IPS DF 4.7 (cell line): ENCODE results near the gene FARP1.

Experiments used
- DNase-seq: peaks from one replicate; pipeline ENCODE4 v3.0.0-alpha.2; 2013; ENCODE audit warnings: low spot score; ENCODE audit errors: extremely low read depth

Gene FARP1

GRCh38 chr13:98309569-98310335 is 166.9 kb downstream of the FARP1 start:
- no peak for DNase-seq

- DNase-seq, result no peak
Measured at GRCh38 chr13:98310485-98311199, 167.7 kb downstream of the FARP1 start.

GRCh38 chr13:98311200-98311548 is 168.3 kb downstream of the FARP1 start:
- no peak for DNase-seq

- DNase-seq, result no peak
Measured at GRCh38 chr13:98312606-98313005, 169.7 kb downstream of the FARP1 start.

GRCh38 chr13:98313023-98313921 is 170.4 kb downstream of the FARP1 start:
- DNase-seq, result no peak

- DNase-seq, result no peak
Measured at GRCh38 chr13:98313922-98314292, 171.0 kb downstream of the FARP1 start.

GRCh38 chr13:98315466-98315865 is 172.6 kb downstream of the FARP1 start:
- no peak for DNase-seq

GRCh38 chr13:98315902-98316301 is 173.0 kb downstream of the FARP1 start:
- no peak for DNase-seq

GRCh38 chr13:98317573-98318171 is 174.8 kb downstream of the FARP1 start:
- DNase-seq, result no peak

GRCh38 chr13:98318263-98318878 is 175.5 kb downstream of the FARP1 start:
- no peak for DNase-seq

GRCh38 chr13:98320561-98321105 is 177.7 kb downstream of the FARP1 start:
- no peak for DNase-seq

- DNase-seq, result no peak
Measured at GRCh38 chr13:98321395-98321794, 178.5 kb downstream of the FARP1 start.

- no peak for DNase-seq
Measured at GRCh38 chr13:98322091-98322718, 179.3 kb downstream of the FARP1 start.

- DNase-seq, result no peak
Measured at GRCh38 chr13:98324105-98324504, 181.2 kb downstream of the FARP1 start.

GRCh38 chr13:98325724-98326123 is 182.8 kb downstream of the FARP1 start:
- no peak for DNase-seq

- DNase-seq, result no peak
Measured at GRCh38 chr13:98326291-98326690, 183.4 kb downstream of the FARP1 start.

- DNase-seq, result peak; percentile 62
Measured at GRCh38 chr13:98327371-98328270, 184.7 kb downstream of the FARP1 start.

- no peak for DNase-seq
Measured at GRCh38 chr13:98328511-98328910, 185.6 kb downstream of the FARP1 start.

- DNase-seq, result no peak
Measured at GRCh38 chr13:98332222-98332621, 189.3 kb downstream of the FARP1 start.
